Activated T-cell treated with anti-CD3 and anti-CD28 coated beads for 24 hours (primary cell): ENCODE results near the gene ITGA11.

ENCODE experiments used
- DNase-seq: peaks from one replicate; pipeline ENCODE4 v3.0.0-alpha.2; 2020; ENCODE audit warnings: low read depth

ITGA11 gene

DNA sequence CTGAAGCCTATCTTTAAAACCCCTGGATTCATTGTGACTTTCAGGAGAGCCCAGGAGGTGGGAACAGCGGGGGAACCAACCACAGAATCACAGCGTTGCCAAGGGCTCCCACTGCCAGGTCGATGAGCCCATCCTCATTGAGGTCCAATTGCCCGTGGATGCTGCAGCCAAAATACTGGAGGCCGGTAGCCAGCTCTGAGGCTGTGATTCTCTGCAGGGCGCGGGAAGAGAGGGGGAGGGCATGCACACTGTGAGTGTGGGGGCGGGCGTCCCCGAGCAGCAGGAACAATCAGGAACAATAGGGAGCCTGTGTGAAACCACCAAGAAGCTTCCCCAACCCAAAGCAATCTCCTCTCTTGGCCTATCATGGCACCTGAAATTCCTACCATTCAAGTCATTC is 101.1 kb downstream of the ITGA11 start:
- DNase-seq = no peak

GRCh38 chr15:68330416-68330815 is 101.5 kb downstream of the ITGA11 start:
- no peak for DNase-seq

- DNase-seq = no peak
Observed at GRCh38 chr15:68328964-68329363, 103.0 kb downstream of the ITGA11 start.

DNA sequence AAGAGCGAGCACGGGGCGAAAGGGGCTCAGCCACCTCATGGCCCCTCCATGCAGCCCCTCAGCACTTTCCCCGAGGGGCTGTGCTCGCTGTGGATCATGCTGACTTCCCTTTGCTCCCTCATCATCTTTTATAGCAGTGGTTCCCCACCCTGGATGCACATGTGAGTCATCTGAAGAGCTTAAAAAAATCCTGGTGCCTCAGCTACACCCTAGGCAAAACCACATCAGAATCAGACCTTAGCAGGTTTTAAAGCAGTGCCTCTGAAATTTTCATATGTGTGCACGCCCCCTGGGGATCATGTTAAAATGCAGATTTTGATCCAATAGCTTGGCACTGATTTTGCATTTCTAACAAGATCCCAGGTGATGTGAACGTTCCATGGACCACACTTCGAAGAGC is 103.5 kb downstream of the ITGA11 start:
- no peak for DNase-seq

- no peak for DNase-seq
Observed at GRCh38 chr15:68326711-68327354, 105.1 kb downstream of the ITGA11 start.

DNA sequence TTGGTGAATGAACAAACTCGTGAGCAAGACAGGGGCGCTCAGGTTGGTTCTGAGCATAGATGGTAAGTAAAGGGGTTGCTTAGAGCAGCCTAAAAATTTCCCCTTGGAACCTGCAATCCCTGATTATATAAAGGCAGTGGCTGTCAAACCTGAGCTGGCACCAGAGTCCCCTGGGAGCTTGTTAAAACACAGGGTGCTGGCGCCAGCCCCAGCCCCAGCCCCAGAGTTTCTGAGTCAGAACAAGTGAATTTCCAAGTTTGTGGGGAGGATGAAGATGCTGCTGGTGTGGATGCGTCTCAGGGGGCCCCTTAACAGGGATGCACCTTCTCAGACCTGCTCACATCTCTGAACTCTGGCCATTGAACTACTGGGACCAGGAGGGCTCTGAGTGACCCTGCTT is 106.2 kb downstream of the ITGA11 start:
- DNase-seq = no peak

GRCh38 chr15:68322796-68323195 is 109.2 kb downstream of the ITGA11 start:
- DNase-seq = no peak

DNA sequence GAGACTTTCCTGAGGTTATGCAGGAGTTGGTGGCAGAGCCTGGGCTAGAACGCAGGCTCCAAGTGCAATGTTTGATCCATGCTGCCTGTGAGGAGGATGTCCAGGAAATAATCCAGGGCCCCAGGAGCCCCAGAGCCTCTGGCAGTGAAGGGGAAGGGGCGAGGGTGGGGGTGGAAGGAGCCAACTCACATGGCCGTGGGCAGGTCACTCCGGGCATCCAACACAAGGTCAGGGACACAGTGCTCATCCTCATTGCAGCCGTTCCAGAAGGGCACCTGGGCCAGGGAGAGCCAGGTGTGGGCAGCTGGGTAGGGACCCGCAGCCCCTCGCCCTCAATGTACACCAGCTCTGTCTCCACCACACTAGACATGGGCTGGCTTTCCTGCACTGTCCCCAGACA is 110.7 kb downstream of the ITGA11 start:
- no peak for DNase-seq

DNA sequence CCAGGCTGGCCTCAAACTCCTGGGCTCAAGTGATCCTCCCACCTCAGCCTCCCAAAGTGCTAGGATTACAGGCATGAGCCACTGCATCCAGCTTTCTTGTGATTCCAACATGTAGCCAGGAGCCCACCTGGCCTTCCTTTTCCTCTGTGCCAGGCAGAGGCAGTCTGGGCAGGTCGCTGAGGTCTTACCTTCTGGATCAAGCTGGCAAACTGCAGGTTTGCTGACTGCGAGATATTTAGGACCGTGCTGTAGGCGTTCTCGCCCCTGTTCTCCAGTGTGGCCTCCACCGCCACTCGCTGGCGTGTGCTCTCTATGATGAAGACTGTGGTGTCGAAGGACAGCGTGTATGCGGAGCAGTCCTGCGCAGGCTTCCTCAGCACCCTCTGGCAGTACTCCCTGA is 112.0 kb downstream of the ITGA11 start:
- no peak for DNase-seq

DNA sequence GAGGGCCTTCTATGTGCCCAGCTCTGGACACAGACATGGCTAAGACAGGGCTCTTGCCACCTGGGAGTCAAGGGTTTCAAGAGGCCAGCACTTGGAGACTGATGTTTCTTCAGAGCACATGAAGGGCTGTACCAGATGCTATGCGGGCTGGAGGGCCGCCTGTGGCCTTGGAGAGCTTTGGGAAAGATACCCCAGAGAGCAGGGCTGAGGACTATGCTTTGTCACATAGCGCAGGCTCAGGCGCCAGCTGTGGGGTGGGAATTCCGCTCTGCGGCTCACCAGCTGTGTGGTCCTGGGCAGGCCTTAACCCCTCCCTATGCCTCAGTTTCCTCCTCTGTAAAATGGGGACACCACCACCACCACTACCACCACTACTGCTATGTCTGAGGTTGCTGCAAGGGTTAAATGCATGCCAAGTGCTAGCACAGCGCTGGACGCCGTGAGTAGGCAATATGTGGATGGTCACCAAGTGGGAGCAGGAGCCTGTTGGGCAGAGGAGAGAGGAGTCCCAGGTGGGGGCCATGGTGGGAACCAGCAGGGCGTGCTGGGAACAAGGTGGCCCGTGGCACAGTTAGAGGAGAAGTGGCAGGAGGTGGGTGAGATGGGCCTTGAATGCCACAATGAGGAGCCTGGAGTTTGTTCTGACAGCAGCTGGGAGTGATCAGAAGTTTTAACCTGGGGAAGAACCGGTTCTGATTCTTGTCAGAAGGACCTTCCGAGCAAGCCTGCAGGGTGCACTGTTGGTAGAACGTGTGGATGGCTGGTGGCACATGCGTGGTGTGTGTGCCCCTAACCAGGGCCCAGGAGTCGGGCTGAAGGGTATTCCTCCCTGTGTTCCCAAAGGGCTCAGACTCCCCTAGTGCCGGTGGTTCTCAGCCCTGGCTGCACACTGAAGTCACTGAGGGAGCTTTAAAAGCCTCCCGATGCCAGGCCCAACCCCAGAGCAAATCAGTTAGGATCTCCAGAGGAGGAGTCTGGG is 112.7 kb downstream of the ITGA11 start:
- DNase-seq = no peak

GRCh38 chr15:68318008-68318835 is 113.7 kb downstream of the ITGA11 start:
- no peak for DNase-seq

- no peak for DNase-seq
Observed at GRCh38 chr15:68317281-68318007, 114.5 kb downstream of the ITGA11 start.

GRCh38 chr15:68316061-68316804 is 115.7 kb downstream of the ITGA11 start:
- DNase-seq = no peak

GRCh38 chr15:68315495-68316031 is 116.4 kb downstream of the ITGA11 start:
- no peak for DNase-seq

GRCh38 chr15:68315035-68315434 is 116.9 kb downstream of the ITGA11 start:
- DNase-seq = no peak

DNA sequence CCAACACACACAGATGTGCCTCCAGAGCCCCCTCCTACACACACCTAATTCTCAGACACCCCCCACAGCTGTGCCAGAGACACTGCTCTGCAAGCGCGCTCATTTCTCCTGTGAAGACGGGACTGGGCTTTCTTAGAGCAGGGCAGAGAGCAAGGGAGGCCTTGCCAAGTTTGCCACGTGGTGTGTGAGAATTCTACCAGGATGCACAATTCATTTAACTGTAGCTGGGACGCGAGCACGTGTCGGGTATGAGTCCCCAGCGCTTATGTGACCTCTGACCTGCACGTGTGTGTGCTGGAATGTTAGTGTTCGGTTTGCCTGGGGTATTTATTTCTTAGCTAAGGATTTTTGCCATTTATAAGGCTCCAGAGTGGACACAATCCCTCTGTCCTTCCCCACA is 117.4 kb downstream of the ITGA11 start:
- no peak for DNase-seq

DNA sequence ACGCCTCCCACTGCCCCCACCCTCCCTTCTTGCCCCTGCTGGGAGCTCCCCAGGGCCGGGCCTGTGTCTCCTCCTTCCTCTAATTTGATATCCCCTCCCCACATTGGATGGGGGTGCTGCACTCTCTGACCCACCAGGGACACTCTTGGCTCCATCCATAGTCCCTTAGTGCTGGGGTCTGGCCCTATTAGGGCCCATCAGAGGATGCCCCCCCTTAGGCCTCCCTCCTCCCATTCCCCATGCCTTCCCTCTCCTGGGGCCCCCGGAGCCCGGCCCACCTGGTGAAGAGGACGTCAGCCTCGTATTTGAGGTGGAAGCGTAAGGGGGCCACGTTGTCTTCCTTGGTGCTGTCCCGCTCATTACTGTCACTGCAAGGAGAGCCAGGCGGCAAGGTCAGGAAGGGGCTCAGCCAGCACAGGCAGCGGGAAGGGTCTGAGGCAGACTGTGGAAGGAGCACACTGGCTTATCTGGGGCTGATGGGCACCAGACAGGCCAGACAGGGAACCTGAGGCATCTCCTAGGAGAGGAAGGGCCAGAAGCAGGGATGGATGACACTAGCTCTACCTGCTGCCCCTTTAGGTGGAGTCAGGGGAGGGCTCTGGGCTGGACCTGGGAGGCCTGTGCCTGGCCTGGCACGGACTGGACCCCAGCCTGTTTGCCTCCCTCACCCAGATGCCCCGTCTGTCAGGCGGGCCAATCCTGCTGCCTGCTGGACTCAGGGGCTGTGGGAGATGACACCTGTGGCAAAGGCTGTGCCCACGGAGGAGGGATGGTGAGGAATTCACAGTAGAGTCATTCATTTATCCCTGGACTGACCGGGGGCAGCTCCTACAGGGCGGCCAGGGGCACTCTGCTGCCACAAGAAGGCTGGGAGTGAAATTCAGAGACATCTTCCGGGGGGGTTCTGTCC is 118.2 kb downstream of the ITGA11 start:
- DNase-seq = no peak

- no peak for DNase-seq
Observed at GRCh38 chr15:68312701-68313204, 119.2 kb downstream of the ITGA11 start.

GRCh38 chr15:68311859-68312557 is 120.0 kb downstream of the ITGA11 start:
- no peak for DNase-seq
